GM18951 (cell line): ENCODE results near the gene SLC22A14.
"Not testable (repeated sequence)": the region's sequence is repeated elsewhere in the genome, so short reads cannot be mapped to it uniquely, and the experiment has no call there.

Experiments used
- POLR2A ChIP-seq: IDR thresholded peaks from 4 replicates; pipeline ENCODE4 v1.6.1; 2011; ENCODE audit warnings: mild to moderate bottlenecking; ENCODE audit not compliant: insufficient read length, insufficient read depth; ENCODE audit errors: extremely low read depth
- in situ Hi-C: fragments of 300-500 bp; cut with MboI; formaldehyde crosslinking; loops from one replicate; pipeline ENCODE4 v1.12.0; 2022; ENCODE audit warnings: low sequenced_read_pairs, mixed read lengths, inconsistent platforms; ENCODE audit not compliant: unreplicated experiment

The SLC22A14 gene

GRCh38 chr3:38281895-38282686 is at the start of gene SLC22A14:
Gene SLC22A14 (plus strand): TSS chr3:38282294. CDS start chr3:38306027, 23,733 bp downstream.
- in situ Hi-C loops: no loop called here
- no peak for TF ChIP-seq POLR2A

DNA sequence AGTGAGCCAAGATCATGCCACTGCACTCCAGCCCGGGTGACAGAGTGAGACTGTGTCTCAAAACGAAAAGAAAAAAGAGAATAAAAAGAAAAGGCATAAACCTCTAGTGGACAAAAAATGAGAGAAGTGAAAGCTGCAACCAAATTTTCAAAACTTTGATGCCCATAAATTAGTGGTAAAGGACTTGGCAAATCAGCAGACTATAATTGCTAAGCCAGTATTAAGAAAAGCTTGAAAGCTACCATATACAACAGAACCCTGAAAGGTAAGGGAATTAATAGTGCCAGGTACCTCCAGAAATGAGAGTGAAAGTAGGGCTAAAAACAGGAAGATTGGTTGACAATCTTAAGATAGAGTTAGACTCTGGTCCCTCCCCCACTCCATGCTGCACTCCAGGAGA is 49.4 kb upstream of the SLC22A14 start:
- in situ Hi-C loops: no loop called here
- no peak for TF ChIP-seq POLR2A

- TF ChIP-seq POLR2A: no peak
- in situ Hi-C loops: no loop called here
Observed at GRCh38 chr3:38235466-38235865, 46.6 kb upstream of the SLC22A14 start.

DNA sequence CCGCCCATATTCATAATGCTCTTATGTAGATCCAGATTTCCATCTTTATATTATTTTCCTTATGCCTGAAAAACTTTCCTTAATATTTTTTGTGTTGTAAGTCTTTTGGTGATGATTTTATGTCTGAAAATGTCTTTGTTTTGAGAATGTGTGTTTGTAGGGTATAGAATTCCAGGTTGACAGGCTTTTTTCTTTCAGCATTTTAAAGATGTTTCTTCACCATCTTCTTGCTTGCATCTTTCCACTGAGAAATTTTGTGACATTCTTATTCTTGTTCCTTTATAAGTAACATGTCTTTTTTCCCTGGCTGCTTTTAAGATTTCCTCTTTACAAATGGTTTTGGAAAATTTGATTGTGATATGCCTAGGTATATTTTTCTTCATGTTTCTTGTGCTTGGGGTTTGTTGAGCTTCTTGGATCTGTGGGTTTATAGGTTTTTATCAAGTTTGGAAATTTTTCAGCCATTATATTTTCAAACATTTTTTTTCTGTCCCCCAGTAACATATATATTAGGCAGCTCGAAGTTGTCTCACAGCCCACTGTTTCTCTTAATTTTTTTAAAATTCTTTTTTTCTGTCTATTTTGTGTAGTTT is 43.6 kb upstream of the SLC22A14 start:
- in situ Hi-C loops: no loop called here
- TF ChIP-seq POLR2A: no peak

GRCh38 chr3:38242812-38243211 is 39.3 kb upstream of the SLC22A14 start:
- in situ Hi-C loops: not testable (repeated sequence)

- in situ Hi-C loops: no loop called here
- no peak for TF ChIP-seq POLR2A
Observed at GRCh38 chr3:38245930-38246329, 36.2 kb upstream of the SLC22A14 start.

DNA sequence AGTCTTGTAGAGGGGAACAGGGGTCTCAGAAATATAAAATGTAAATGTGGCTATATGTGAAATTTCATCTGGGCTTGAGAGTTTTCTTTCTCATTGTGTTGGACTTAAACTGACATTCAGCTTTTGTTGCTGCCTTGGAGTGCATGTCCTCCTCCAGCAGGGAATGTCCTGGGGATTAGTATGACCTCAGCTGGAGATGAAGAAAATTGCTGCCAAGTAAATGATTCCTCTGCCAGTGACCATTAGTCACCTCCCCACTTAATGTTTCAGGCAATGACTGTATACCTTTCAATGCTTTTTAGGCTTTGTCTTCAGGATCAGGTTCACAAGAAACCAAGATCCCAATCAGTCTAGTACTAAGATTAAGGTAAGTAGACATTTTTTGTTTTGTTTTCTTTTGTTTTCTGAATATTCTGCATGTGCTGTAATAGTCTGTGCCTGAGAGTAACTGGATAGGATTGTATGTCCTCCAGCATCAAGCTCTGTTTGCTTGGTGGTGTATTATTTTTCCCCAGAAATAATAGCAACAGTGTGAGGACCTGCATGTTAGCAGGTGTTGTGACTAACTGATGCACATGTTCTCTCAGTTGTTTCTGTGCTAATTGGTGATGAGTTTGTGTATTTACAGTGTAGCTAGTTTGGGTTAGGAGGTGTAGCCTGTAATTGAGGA is 34.6 kb upstream of the SLC22A14 start:
- in situ Hi-C loops: no loop called here
- no peak for TF ChIP-seq POLR2A

DNA sequence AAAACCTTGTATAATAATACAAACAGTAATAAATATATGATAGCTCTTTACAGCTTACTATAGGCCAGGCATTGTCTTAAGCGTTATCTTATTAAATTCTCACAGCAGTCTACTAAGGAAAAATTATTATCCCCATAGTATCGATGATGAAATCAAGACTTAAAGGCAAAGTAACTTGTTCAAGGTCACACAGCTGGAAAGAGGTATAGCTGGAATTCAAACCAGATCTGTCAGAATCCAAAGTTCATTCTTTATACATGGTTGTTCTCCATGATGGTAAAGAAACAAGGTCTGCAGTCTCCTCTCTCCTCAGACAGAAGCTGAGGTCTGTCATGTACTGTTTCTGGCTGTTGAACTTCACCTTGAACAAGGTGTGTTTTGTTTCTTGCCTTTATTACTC is 31.9 kb upstream of the SLC22A14 start:
- in situ Hi-C loops: no loop called here
- TF ChIP-seq POLR2A: no peak

DNA sequence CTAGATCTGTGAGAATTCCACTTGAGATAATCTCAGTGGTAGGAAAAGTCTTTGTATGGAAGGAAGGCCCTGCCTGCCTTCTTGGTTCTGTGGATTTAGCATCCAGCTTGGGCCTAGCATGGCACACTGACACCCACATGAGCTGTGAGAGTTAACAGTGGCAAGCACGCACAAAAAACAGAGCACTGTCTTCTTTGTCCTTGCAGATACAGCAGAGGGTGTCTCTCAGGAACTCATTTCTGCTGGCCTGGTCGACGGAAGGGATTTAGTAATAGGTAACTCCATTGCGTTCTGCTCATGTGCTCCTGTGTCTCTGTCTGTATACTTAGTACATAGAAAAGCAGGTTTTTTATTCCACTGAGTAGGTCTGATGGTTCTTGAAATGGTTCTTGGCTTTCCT is 30.9 kb upstream of the SLC22A14 start:
- in situ Hi-C loops: no loop called here
- TF ChIP-seq POLR2A: no peak

DNA sequence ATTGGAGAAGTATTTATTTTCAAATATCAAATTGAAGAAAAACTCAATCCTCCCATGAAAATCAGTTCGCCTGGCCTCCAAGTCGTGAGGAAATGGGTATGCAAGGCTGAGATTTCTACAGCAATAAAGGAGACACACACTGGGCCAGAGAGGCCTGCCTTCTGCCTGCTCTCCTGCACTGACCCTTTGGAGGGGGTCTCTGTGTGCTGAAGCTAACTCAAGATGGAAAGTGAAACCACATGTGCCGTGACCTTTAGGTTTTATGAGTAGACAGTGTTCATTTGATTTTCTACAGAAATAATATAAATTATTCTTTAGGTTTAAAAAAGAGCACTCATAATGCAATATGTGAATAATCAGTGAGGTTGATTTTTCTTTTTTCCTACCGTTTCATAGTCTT is 28.4 kb upstream of the SLC22A14 start:
- no peak for TF ChIP-seq POLR2A
- in situ Hi-C loops: no loop called here

GRCh38 chr3:38254872-38255271 is 27.2 kb upstream of the SLC22A14 start:
- no peak for TF ChIP-seq POLR2A
- in situ Hi-C loops: no loop called here

- in situ Hi-C loops: no loop called here
- TF ChIP-seq POLR2A: no peak
Observed at GRCh38 chr3:38255627-38256026, 26.5 kb upstream of the SLC22A14 start.

DNA sequence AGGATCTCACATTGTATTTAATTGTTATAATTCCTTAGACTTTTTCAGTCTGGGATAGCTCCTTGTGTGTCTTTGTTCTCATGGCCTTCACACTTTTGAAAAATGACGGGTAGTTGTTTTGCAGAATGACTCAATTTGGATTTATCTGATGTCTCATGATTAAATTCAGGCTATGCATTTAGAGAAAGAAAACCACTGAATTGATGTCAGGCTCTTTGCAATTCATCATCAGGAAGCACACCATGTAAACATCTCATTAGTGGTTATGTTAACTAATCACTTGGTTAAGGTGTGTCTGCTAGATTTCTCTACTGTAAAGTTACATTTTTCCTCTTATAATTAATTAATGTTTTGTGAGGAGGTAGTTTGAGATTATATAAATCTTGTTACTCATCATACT is 24.5 kb upstream of the SLC22A14 start:
- no peak for TF ChIP-seq POLR2A
- in situ Hi-C loops: no loop called here

GRCh38 chr3:38260474-38260873 is 21.6 kb upstream of the SLC22A14 start:
- no peak for TF ChIP-seq POLR2A
- in situ Hi-C loops: no loop called here

GRCh38 chr3:38264353-38264771 is 17.7 kb upstream of the SLC22A14 start:
- in situ Hi-C loops: no loop called here
- no peak for TF ChIP-seq POLR2A
